Esophagus squamous epithelium (tissue), 4 donors: ENCODE results near the gene RAB11FIP2.

Experiments used
- POLR2A ChIP-seq, 4 donors: fragments of 450-650 bp; IDR thresholded peaks; one replicate each; pipeline ENCODE4 v1.6.1; 2017; ENCODE audit warnings: antibody characterized with exemption in 4 of 4, mild to moderate bottlenecking in 4 of 4, moderate library complexity in 3 of 4
- TF ChIP-seq, protein P1 (sequence below), 6 experiments: fragments of 450-650 bp in 4 of 6; fragments of 200-600 bp in 2 of 6; sonication (generic) in 2 of 6; IDR thresholded peaks; one replicate each; pipeline ENCODE4 v1.5.1; 2016 to 2019; ENCODE audit warnings: antibody characterized with exemption in 6 of 6, mild to moderate bottlenecking in 4 of 6, moderate library complexity in 4 of 6

DNA sequence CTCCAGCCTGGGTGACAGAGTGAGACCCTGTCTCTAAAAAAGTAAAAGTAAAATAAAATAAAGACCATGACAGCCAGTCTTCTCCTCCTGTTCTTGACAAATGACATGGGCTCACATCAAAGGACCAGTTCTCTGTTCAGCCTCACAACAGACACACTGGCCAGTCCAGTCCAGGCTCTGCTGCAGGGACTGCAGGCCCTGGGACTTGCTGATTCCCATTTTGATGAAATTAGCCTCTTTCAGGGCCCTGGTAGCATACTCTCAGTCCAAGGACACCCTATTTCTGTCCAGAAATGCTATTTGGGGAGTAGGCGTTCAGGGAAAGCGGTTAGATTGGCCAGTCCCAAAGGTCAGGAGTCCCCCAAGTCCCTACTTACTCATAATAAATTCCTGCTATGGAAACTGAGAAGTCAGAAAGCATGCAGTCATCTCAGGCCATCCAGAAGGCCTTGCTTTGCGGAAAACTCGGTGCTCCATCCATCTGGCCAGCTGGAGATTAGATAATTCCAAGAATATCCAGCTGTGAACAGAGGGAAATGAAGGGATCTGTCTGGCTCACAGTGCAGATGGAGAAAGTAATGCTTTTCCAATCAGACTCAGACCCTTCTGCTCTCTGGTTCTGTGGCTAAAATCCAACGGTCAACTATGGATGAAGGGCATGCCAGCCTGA lies 74.4 kb downstream of the RAB11FIP2 start:
- TF ChIP-seq, protein P1, sequence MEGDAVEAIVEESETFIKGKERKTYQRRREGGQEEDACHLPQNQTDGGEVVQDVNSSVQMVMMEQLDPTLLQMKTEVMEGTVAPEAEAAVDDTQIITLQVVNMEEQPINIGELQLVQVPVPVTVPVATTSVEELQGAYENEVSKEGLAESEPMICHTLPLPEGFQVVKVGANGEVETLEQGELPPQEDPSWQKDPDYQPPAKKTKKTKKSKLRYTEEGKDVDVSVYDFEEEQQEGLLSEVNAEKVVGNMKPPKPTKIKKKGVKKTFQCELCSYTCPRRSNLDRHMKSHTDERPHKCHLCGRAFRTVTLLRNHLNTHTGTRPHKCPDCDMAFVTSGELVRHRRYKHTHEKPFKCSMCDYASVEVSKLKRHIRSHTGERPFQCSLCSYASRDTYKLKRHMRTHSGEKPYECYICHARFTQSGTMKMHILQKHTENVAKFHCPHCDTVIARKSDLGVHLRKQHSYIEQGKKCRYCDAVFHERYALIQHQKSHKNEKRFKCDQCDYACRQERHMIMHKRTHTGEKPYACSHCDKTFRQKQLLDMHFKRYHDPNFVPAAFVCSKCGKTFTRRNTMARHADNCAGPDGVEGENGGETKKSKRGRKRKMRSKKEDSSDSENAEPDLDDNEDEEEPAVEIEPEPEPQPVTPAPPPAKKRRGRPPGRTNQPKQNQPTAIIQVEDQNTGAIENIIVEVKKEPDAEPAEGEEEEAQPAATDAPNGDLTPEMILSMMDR (IDR thresholded peaks at IDR 0.05) = no peak
- no peak for TF ChIP-seq POLR2A (IDR thresholded peaks at IDR 0.05)
